ENCODE measurements around the gene HNRNPLL. TPM values are rescaled to one million over a fixed set of nuclear protein-coding genes. Genes with fewer than 3 reads are reported as not detected.
"Not testable (repeated sequence)": the region's sequence is repeated elsewhere in the genome, so short reads cannot be mapped to it uniquely, and the experiment has no call there.

The HNRNPLL gene
- total RNA-seq, 4 donors from 2014 or later: 47.3 to 79.1 (median 68.7) TPM

DNA sequence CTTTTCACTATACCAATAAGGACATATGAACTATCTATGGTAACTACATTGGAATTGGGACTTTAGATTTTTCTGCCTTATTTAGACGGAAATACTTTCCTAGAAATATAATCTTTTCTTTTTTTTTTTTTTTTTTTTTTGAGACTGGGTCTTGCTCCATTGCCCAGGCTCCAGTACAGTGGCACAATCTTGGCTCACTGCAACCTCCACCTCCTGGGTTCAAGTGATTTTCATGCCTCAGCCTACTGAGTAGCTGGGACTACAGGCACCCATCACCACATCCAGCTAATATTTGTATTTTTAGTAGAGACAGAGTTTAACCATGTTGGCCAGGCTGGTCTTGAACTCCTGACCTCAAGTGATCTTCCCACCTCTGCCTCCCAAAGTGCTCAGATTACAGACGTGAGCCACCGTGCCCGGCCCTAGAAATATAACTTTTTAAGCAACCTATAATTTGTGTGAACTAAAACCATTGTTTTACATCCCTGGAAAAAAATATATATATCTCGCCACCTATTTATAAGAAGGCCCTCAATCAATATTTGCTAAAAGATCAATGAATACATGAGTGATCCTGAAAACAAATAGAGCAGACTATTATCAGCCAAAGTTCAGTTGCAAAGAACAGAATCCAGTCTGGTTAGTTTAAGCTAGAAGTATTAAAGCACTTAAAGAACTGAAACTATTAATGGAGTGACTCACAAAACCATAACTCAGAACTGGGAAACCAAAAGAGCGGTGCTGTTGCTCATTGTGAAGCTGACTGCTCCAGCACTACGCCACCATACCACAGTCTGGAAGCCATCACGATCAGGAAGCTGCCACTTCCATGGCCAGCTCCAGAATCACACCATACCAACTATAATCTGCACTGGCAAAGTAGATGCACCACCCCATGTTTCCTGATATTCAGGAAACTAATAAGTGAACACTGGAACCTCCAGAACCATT lies 8.4 kb upstream of the HNRNPLL start:
- 82 to 100% methylated on average over 2 to 8 of the region's 8 CpGs for WGBS, 2 donors (ENCODE audit: low coverage in 1 of 2)
- H3K4me3 ChIP-seq: no peak overlapping the region
- H3K36me3 ChIP-seq: no peaks in the 10 kb centered on the region
- H3K27ac ChIP-seq: no peak overlapping the region
- ATAC-seq: no peak
- TF ChIP-seq, protein P1, sequence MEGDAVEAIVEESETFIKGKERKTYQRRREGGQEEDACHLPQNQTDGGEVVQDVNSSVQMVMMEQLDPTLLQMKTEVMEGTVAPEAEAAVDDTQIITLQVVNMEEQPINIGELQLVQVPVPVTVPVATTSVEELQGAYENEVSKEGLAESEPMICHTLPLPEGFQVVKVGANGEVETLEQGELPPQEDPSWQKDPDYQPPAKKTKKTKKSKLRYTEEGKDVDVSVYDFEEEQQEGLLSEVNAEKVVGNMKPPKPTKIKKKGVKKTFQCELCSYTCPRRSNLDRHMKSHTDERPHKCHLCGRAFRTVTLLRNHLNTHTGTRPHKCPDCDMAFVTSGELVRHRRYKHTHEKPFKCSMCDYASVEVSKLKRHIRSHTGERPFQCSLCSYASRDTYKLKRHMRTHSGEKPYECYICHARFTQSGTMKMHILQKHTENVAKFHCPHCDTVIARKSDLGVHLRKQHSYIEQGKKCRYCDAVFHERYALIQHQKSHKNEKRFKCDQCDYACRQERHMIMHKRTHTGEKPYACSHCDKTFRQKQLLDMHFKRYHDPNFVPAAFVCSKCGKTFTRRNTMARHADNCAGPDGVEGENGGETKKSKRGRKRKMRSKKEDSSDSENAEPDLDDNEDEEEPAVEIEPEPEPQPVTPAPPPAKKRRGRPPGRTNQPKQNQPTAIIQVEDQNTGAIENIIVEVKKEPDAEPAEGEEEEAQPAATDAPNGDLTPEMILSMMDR (IDR thresholded peaks at IDR 0.05): no peak
- TF ChIP-seq EP300 (IDR thresholded peaks at IDR 0.05): no peak
- TF ChIP-seq POLR2A (IDR thresholded peaks at IDR 0.05): no peak
- TF ChIP-seq POLR2AphosphoS5 (IDR thresholded peaks at IDR 0.05): no peak
- H3K27me3 ChIP-seq: no peaks in the 10 kb centered on the region
- no peaks in the 10 kb centered on the region for H3K9me3 ChIP-seq
- H3K4me1 ChIP-seq: no peaks in the 10 kb centered on the region

DNA sequence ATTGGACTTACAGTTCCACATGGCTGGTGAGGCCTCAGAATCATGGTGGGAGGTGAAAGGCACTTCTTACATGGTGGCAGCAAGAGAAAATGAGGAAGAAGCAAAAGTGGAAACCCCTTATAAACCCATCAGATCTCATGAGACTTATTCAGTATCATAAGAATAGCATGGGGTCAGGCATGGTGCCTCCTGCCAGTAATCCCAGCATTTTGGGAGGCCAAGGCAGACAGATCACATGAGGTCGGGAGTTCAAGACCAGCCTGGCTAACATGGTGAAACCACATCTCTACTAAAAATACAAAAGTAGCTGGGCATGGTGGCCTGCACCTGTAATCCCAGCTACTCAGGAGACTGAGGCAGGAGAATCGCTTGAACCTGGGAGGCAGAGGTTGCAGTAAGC lies 6.5 kb upstream of the HNRNPLL start:
- not testable (repeated sequence) for H3K27ac ChIP-seq, H3K4me3 ChIP-seq, ATAC-seq, H3K36me3 ChIP-seq, H3K27me3 ChIP-seq, H3K9me3 ChIP-seq, H3K4me1 ChIP-seq
- WGBS, 2 donors (ENCODE audit: low coverage in 1 of 2): 100% methylated on average over 1 to 2 of the region's 2 CpGs

DNA sequence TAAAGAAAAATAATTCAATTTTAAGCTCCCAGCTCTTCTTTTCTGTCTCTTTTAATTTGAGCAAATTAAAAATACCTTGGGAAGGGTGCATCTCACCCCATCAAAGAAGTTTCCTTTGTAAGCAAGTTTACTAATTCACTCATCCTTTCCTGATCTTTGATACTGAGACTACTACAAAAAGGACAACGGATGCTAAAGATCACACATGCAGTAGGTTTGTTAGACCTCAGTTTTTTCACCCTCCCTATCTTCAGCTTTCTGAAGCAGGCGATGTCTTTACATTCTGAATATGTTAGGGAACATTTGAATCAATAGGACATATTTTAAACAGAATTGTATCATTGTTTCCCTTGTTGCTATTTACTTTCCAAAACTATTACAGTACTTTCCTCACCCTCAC lies 6.0 kb upstream of the HNRNPLL start:
- Histone ChIP-seq H3K4me1 (peaks cover 0 to 5% (median 2%) of the 10 kb centered on the region in 3 donors), H3K27ac (no peak overlapping the region), H3K4me3 (no peak overlapping the region), H3K36me3 (no peaks in the 10 kb centered on the region), H3K9me3 (no peaks in the 10 kb centered on the region), H3K27me3 (no peaks in the 10 kb centered on the region)
- no peak for ATAC-seq
- TF ChIP-seq POLR2A (IDR thresholded peaks at IDR 0.05) (no peak), POLR2AphosphoS5 (IDR thresholded peaks at IDR 0.05) (no peak), EP300 (IDR thresholded peaks at IDR 0.05) (no peak)
- TF ChIP-seq, protein P1 (IDR thresholded peaks at IDR 0.05): no peak
- 91 to 100% methylated on average over 2 of the region's 2 CpGs for WGBS, 2 donors (ENCODE audit: low coverage in 1 of 2)

DNA sequence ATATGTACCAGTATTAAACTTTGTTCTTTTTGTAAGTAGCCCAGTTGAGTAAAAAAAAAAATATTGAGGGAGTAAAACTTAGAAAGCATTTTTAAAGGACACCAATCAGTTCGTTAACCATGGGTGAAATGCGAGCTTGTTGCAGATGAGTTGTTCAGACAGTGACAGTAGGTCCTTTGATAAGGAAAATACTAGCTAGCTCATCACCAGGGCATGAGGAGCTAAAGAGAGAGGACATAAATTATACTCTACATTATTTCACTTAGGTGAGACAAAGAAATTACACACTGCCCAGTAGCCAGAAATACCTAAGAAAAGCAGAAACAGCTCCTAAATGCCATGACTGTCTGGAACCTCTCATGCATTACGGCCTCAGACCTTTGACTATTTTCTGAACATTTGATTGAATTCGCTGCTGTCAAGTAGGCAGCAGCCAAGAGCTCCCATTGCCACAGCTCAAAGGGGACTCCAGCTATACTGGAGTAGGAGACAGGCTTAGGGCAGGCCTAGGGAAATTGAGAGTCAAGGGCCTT lies 2.6 kb upstream of the HNRNPLL start:
- TF ChIP-seq POLR2A (IDR thresholded peaks at IDR 0.05) (no peak), EP300 (IDR thresholded peaks at IDR 0.05) (no peak), POLR2AphosphoS5 (IDR thresholded peaks at IDR 0.05) (no peak)
- TF ChIP-seq, protein P1 (IDR thresholded peaks at IDR 0.05): no peak
- Histone ChIP-seq H3K27ac (no peak overlapping the region), H3K4me1 (peaks cover 0 to 17% (median 4%) of the 10 kb centered on the region in 3 donors), H3K4me3 (no peak overlapping the region), H3K36me3 (no peaks in the 10 kb centered on the region), H3K9me3 (no peaks in the 10 kb centered on the region), H3K27me3 (no peaks in the 10 kb centered on the region)
- 88% methylated on average over 4 of the region's 4 CpGs for WGBS, 2 donors (ENCODE audit: low coverage in 1 of 2)
- ATAC-seq: no peak

DNA sequence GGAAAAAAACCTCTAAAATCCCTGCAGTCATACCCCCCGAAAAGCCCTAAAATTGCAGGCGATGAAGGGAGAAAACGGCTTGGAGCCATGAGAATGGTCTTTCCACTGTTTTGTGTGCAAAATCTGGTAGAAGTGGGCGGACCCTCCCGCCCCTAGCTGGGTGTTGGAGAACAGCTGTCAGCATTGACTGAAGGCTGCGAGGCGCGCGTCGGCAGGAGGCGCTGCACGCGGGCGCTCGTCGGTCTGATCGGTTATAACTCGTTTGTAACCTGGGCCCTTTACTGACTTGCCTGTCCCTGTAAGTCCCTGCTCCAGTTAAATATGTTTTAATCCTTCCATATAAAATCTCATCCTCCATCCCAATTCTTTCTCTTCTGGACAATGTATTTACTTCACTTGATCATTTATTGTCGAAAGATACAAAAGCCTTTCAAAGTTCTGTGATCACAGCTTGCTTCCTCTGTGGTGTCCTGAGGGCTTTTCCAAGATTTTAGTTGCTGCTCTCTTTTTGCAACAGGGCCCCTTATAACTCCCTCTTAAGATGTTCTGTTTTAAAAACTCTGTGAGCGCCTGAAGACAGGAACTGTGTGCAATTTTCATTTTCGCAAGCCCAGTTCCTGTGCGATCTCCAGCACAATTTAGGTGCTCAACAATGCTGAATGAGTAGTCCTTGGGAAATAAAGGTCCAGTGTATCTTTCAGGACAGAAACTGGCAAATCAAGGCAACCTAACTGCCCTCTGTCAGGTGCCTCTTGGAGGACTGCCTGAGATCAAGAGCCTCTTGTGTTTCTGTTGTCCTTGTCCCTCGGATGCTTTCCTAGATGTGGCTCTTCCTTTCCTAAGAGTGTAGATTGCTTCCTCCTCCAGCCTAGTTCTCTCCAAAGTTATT lies 918 bp upstream of the HNRNPLL start:
- TF ChIP-seq, protein P1 (IDR thresholded peaks at IDR 0.05): peak; percentile 71 to 96 (median 86)
- TF ChIP-seq POLR2AphosphoS5 (IDR thresholded peaks at IDR 0.05) (no peak), EP300 (IDR thresholded peaks at IDR 0.05) (no peak)
- Histone ChIP-seq H3K27me3 (no peaks in the 10 kb centered on the region), H3K27ac (peak overlapping the region; percentile 74 to 100 (median 99)), H3K4me1 (peaks cover 0 to 34% (median 9%) of the 10 kb centered on the region in 3 donors), H3K36me3 (no peaks in the 10 kb centered on the region), H3K9me3 (no peaks in the 10 kb centered on the region), H3K4me3 (peak overlapping the region; percentile 53 to 87)
- ATAC-seq: peak; percentile 48
- WGBS, 2 donors (ENCODE audit: low coverage in 1 of 2): 13 to 27% methylated on average over 12 to 23 of the region's 23 CpGs

Data from gastroesophageal sphincter (tissue), 4 donors.